Measurements from ENCODE around the gene CELF2.

The CELF2 gene

GRCh38 chr10:11148142-11149028, 130.7 kb downstream of the CELF2 start:
- H3K36me3 ChIP-seq (ENCODE audit: low read length) = no peaks in the 10 kb centered on the region
- no peak overlapping the region for H3K27ac ChIP-seq (ENCODE audit: low read depth, low read length)
- no peaks in the 10 kb centered on the region for H3K27me3 ChIP-seq (ENCODE audit: low read length)
- no peaks in the 10 kb centered on the region for H3K79me2 ChIP-seq (ENCODE audit: insufficient read depth, low read length)
- no peak overlapping the region for H3K9ac ChIP-seq (ENCODE audit: low read length)
- TF ChIP-seq EZH2phosphoT487 (conservative IDR thresholded peaks at IDR 0.05; ENCODE audit: low read length) = no peak
- no peak for TF ChIP-seq CTCF (IDR thresholded peaks at IDR 0.05; ENCODE audit: insufficient read depth, low read length, poor library complexity, severe bottlenecking)
- peak overlapping the region; percentile 22 for H3K4me2 ChIP-seq (ENCODE audit: low read depth, low read length, poor library complexity, severe bottlenecking)
- H4K20me1 ChIP-seq (ENCODE audit: low read depth, low read length) = no peaks in the 10 kb centered on the region
- H3K9me2 ChIP-seq (replicated peaks; ENCODE audit: insufficient read depth, low read length) = no peaks in the 10 kb centered on the region
- H2AFZ ChIP-seq (ENCODE audit: low read depth, low read length, severe bottlenecking) = no peak overlapping the region
- no peaks in the 10 kb centered on the region for H3K9me3 ChIP-seq (ENCODE audit: insufficient read depth, low read length)
- H3F3A ChIP-seq (ENCODE audit: insufficient read depth) = peaks cover 5% of the 10 kb centered on the region; the same call in 1 of the 2 replicates
- H3K4me3 ChIP-seq (ENCODE audit: insufficient read depth, low read length, poor library complexity, severe bottlenecking) = no peak overlapping the region

- H3K4me2 ChIP-seq (ENCODE audit: low read depth, low read length, poor library complexity, severe bottlenecking) = no peak overlapping the region
- no peaks in the 10 kb centered on the region for H3F3A ChIP-seq (ENCODE audit: insufficient read depth)
- H3K27me3 ChIP-seq (ENCODE audit: low read length) = no peaks in the 10 kb centered on the region
- no peak overlapping the region for H3K4me3 ChIP-seq (ENCODE audit: insufficient read depth, low read length, poor library complexity, severe bottlenecking)
- H3K79me2 ChIP-seq (ENCODE audit: insufficient read depth, low read length) = no peaks in the 10 kb centered on the region
- H3K9ac ChIP-seq (ENCODE audit: low read length) = no peak overlapping the region
- no peak overlapping the region for H2AFZ ChIP-seq (ENCODE audit: low read depth, low read length, severe bottlenecking)
- H3K9me2 ChIP-seq (replicated peaks; ENCODE audit: insufficient read depth, low read length) = no peaks in the 10 kb centered on the region
- H4K20me1 ChIP-seq (ENCODE audit: low read depth, low read length) = no peaks in the 10 kb centered on the region
- TF ChIP-seq EZH2phosphoT487 (conservative IDR thresholded peaks at IDR 0.05; ENCODE audit: low read length) = no peak
- TF ChIP-seq CTCF (IDR thresholded peaks at IDR 0.05; ENCODE audit: insufficient read depth, low read length, poor library complexity, severe bottlenecking) = no peak
- H3K36me3 ChIP-seq (ENCODE audit: low read length) = no peaks in the 10 kb centered on the region
- H3K9me3 ChIP-seq (ENCODE audit: insufficient read depth, low read length) = no peaks in the 10 kb centered on the region
- no peak overlapping the region for H3K27ac ChIP-seq (ENCODE audit: low read depth, low read length)
Observed at GRCh38 chr10:11149807-11150141, 132.1 kb downstream of the CELF2 start.

GRCh38 chr10:11150231-11150731, 132.6 kb downstream of the CELF2 start:
- no peaks in the 10 kb centered on the region for H3K9me3 ChIP-seq (ENCODE audit: insufficient read depth, low read length)
- no peaks in the 10 kb centered on the region for H3F3A ChIP-seq (ENCODE audit: insufficient read depth)
- H3K4me2 ChIP-seq (ENCODE audit: low read depth, low read length, poor library complexity, severe bottlenecking) = no peak overlapping the region
- no peaks in the 10 kb centered on the region for H3K36me3 ChIP-seq (ENCODE audit: low read length)
- no peak overlapping the region for H3K9ac ChIP-seq (ENCODE audit: low read length)
- no peaks in the 10 kb centered on the region for H3K9me2 ChIP-seq (replicated peaks; ENCODE audit: insufficient read depth, low read length)
- H4K20me1 ChIP-seq (ENCODE audit: low read depth, low read length) = no peaks in the 10 kb centered on the region
- no peak overlapping the region for H3K4me3 ChIP-seq (ENCODE audit: insufficient read depth, low read length, poor library complexity, severe bottlenecking)
- TF ChIP-seq EZH2phosphoT487 (conservative IDR thresholded peaks at IDR 0.05; ENCODE audit: low read length) = no peak
- H3K27me3 ChIP-seq (ENCODE audit: low read length) = no peaks in the 10 kb centered on the region
- no peak overlapping the region for H3K27ac ChIP-seq (ENCODE audit: low read depth, low read length)
- no peaks in the 10 kb centered on the region for H3K79me2 ChIP-seq (ENCODE audit: insufficient read depth, low read length)
- H2AFZ ChIP-seq (ENCODE audit: low read depth, low read length, severe bottlenecking) = no peak overlapping the region

- H3K4me3 ChIP-seq (ENCODE audit: insufficient read depth, low read length, poor library complexity, severe bottlenecking) = no peak overlapping the region
- H3K9me3 ChIP-seq (ENCODE audit: insufficient read depth, low read length) = no peaks in the 10 kb centered on the region
- no peaks in the 10 kb centered on the region for H4K20me1 ChIP-seq (ENCODE audit: low read depth, low read length)
- no peaks in the 10 kb centered on the region for H3K9me2 ChIP-seq (replicated peaks; ENCODE audit: insufficient read depth, low read length)
- H3K27me3 ChIP-seq (ENCODE audit: low read length) = no peaks in the 10 kb centered on the region
- H3F3A ChIP-seq (ENCODE audit: insufficient read depth) = no peaks in the 10 kb centered on the region
- no peak overlapping the region for H3K9ac ChIP-seq (ENCODE audit: low read length)
- H3K79me2 ChIP-seq (ENCODE audit: insufficient read depth, low read length) = no peaks in the 10 kb centered on the region
- TF ChIP-seq CTCF (IDR thresholded peaks at IDR 0.05; ENCODE audit: insufficient read depth, low read length, poor library complexity, severe bottlenecking) (no peak), EZH2phosphoT487 (conservative IDR thresholded peaks at IDR 0.05; ENCODE audit: low read length) (no peak)
- H3K36me3 ChIP-seq (ENCODE audit: low read length) = no peaks in the 10 kb centered on the region
- H2AFZ ChIP-seq (ENCODE audit: low read depth, low read length, severe bottlenecking) = no peak overlapping the region
- no peak overlapping the region for H3K4me2 ChIP-seq (ENCODE audit: low read depth, low read length, poor library complexity, severe bottlenecking)
- H3K27ac ChIP-seq (ENCODE audit: low read depth, low read length) = no peak overlapping the region
Observed at GRCh38 chr10:11150879-11151415, 133.3 kb downstream of the CELF2 start.

Data from SU-DHL-6 (cell line).